ENCODE measurements around the gene ASPSCR1. TPM values are rescaled to one million over a fixed set of nuclear protein-coding genes. Genes with fewer than 3 reads are reported as not detected.
A peak's percentile ranks its signal among the peaks of the same experiment; 100 is the strongest.
"Not testable (repeated sequence)": the region's sequence is repeated elsewhere in the genome, so short reads cannot be mapped to it uniquely, and the experiment has no call there.

The ASPSCR1 gene
- total RNA-seq, 2 donors from 2014 or later: 38.1 to 40.1 TPM

- no peak for DNase-seq
- no peaks in the 10 kb centered on the region for H3K36me3 Mint-ChIP-seq (ENCODE audit: low read depth)
- no peak overlapping the region for H3K4me3 Mint-ChIP-seq
- ATAC-seq: no peak
- H3K9me3 ChIP-seq (ENCODE audit: control insufficient read depth, low read length, poor library complexity, severe bottlenecking): no peaks in the 10 kb centered on the region
- H3K27ac Mint-ChIP-seq: no peak overlapping the region
- no peaks in the 10 kb centered on the region for H3K4me1 Mint-ChIP-seq
- H3K27me3 Mint-ChIP-seq: no peaks in the 10 kb centered on the region
Measured at GRCh38 chr17:81951785-81952684, 25.4 kb upstream of the ASPSCR1 start.

DNA sequence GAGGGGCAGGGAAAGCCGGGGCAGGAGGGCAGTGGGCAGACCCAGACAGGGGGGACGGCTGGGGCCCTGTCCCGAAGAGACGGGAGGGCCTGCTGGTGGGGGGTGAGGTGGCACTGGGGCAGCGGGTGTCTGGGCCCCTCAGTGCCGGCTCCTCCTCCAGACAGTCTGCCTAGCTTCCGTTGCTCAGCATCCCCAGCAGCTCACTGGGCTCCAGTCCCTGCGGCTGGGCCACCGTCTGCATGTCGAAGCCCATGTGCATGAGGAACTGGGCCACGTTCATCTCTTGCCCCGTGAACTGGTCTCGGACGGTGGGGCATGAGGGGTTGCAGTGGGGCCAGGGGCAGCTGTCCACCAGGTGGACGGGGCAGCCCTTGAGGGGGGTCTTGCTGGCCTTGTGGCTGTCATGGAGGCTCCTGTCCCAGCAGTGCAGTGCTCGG lies 24.6 kb upstream of the ASPSCR1 start:
- Mint-ChIP-seq H3K36me3 (ENCODE audit: low read depth) (no peaks in the 10 kb centered on the region), H3K27me3 (no peaks in the 10 kb centered on the region), H3K4me1 (no peaks in the 10 kb centered on the region), H3K4me3 (no peak overlapping the region), H3K27ac (no peak overlapping the region)
- no peaks in the 10 kb centered on the region for H3K9me3 ChIP-seq (ENCODE audit: control insufficient read depth, low read length, poor library complexity, severe bottlenecking)
- no peak for ATAC-seq
- DNase-seq: no peak

DNA sequence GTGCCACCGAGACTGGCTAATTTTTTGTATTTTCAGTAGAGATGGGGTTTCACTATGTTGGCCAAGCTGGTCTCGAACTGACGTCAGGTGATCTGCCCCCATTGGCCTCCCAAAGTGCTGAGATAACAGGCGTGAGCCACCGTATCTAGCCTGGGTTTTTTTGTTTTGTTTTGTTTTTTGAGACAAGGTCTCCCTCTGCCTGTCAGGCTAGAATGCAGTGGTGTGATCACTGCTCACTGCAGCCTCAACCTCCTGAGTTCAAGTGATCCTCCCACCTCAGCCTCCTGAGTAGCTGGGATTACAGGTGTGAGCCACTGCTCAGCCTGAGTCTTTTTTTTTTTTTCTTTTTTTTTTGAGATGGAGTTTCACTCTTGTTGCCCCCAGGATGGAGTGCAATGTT lies 24.0 kb upstream of the ASPSCR1 start:
- not testable (repeated sequence) for ATAC-seq; H3K4me3 Mint-ChIP-seq; H3K36me3 Mint-ChIP-seq (ENCODE audit: low read depth); H3K27ac Mint-ChIP-seq; H3K9me3 ChIP-seq (ENCODE audit: control insufficient read depth, low read length, poor library complexity, severe bottlenecking); H3K27me3 Mint-ChIP-seq; H3K4me1 Mint-ChIP-seq; DNase-seq

DNA sequence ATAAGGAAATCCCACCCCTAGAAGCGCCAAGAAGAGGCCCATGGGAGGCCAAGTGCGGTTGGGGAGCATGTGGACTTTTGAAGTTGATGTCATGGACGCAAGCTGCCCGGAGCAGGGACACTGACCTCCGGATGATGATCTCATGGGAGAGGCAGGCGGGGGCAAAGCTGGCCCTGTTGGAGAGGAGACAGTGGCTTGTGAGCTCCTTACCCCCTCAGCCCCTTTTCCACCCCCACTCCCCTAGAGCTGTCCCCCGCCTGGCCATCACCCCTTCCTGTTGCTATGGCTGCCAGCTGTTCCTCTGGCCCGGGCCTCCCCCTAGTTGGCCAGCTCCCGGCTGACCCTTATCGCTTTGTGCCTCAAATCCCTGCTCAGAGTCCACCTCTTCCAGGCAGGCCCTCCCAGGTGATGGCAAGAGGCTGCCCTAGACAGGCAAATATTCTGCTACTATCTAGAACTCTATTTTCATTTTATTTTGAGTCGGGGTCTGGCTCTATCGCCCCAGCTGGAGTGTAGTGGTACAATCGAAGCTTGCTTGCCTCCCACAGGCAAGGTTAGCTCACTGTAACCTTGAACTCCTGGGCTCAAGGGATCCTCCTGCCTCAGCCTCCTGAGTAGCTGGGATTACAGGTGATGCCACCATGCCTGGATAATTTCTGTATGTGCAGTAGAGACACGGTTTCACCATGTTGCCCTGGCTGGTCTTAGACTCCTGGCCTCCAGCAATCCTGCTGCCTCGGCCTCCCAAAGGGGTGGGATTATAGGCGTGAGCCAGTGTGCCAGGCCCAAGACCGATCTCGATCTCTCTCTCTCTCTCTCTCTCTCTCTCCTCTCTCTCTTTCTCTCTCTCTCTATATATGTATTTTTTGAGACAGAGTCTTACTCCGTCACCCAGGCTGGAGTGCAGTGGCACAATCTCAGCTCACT lies 23.0 kb upstream of the ASPSCR1 start:
- Mint-ChIP-seq H3K4me1 (no peaks in the 10 kb centered on the region), H3K27me3 (peaks cover 11% of the 10 kb centered on the region), H3K36me3 (ENCODE audit: low read depth) (no peaks in the 10 kb centered on the region), H3K27ac (peak overlapping the region; percentile 75), H3K4me3 (no peak overlapping the region)
- no peaks in the 10 kb centered on the region for H3K9me3 ChIP-seq (ENCODE audit: control insufficient read depth, low read length, poor library complexity, severe bottlenecking)
- DNase-seq (no peak), ATAC-seq (no peak)

- no peak for ATAC-seq
- no peaks in the 10 kb centered on the region for H3K36me3 Mint-ChIP-seq (ENCODE audit: low read depth)
- no peak for DNase-seq
- no peaks in the 10 kb centered on the region for H3K4me1 Mint-ChIP-seq
- H3K9me3 ChIP-seq (ENCODE audit: control insufficient read depth, low read length, poor library complexity, severe bottlenecking): no peaks in the 10 kb centered on the region
- peak overlapping the region; percentile 75 for H3K27ac Mint-ChIP-seq
- peaks cover 11% of the 10 kb centered on the region for H3K27me3 Mint-ChIP-seq
- no peak overlapping the region for H3K4me3 Mint-ChIP-seq
Measured at GRCh38 chr17:81955058-81955681, 22.3 kb upstream of the ASPSCR1 start.

DNA sequence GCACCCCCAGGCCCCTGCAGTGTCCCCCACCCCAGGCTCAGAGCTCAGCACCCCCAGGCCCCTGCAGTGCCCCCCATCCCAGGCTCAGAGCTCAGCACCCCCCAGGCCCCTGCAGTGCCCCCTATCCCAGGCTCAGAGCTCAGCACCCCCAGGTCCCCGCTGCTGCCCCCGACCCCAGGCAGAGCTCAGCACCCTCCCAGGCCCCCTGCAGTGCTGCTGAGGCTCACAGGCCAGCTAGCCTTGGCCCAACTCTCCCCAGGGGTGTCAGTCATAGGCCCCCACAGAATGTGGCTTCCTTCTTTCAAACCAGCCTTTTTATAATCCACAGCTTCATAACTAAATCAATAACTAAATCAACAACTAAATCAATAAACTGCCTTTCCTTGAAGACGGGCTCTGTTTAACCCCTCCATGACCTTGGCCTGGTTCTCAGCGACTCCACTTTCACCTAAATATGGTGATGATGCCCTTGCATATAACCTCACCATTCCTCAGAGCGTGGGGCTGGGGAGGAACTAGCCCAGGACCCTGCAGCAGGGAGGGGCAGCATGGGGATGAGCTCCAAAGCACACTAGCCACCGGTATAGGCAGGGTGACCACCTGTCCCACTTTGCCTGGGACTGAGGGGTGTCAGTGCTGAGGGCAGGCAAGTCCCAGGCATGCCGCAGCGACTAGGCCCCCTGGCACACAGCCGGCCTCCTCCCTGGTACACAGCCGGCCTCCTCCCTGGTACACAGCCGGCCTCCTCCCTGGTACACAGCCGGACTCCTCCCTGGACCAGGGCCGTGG lies 21.5 kb upstream of the ASPSCR1 start:
- H3K27ac Mint-ChIP-seq: no peak overlapping the region
- peaks cover 11% of the 10 kb centered on the region for H3K27me3 Mint-ChIP-seq
- no peak for DNase-seq
- no peak for ATAC-seq
- no peaks in the 10 kb centered on the region for H3K4me1 Mint-ChIP-seq
- no peak overlapping the region for H3K4me3 Mint-ChIP-seq
- no peaks in the 10 kb centered on the region for H3K9me3 ChIP-seq (ENCODE audit: control insufficient read depth, low read length, poor library complexity, severe bottlenecking)
- H3K36me3 Mint-ChIP-seq (ENCODE audit: low read depth): no peaks in the 10 kb centered on the region

DNA sequence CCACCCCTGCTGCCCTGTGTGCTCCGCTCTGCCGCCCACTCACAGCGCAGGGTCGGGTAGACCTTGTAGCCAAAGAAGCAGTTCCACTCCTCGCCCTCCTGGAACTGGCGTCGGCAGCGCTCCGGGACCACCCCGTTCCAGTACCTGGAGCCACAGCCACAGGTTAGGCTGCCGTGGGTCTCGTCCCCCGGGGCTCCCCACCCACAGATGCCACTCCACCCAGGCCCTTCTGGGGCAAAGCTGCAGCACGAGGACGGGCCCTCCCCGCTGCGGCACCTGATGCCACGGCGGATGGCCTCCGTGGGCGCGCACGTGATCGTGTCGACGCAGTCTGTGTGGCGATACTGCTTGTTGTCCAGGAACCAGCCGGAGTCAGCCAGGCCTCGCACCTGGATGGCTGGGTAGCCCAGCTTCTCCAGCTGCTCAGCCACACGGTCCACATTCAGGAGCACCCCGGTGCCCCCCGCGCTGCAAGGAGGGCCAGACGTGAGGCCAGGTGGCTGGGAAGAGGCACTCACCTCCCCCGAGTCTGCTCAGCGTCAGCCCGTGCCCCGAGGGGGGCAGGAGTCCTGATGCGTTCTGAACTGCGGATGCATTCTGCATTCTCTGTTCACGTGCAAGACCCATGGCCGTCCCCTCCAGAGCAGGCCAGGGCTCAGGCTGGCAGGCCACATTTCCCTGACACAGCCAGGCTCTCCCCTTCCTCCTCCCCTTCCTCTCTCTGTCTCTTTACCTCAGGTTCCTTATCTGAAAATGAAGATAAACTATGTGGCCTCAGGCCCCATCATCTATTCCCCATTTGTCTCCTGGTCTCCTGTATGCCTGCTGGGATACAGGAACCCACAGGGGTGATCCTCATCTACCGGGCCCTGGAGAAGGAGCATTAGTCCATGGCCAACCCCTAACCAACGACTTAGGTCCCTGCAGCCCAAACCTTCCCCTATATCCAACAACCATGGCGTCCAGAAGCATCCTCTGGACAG lies 20.5 kb upstream of the ASPSCR1 start:
- Mint-ChIP-seq H3K36me3 (ENCODE audit: low read depth) (no peaks in the 10 kb centered on the region), H3K4me3 (no peak overlapping the region), H3K27me3 (peaks cover 11% of the 10 kb centered on the region), H3K4me1 (no peaks in the 10 kb centered on the region), H3K27ac (no peak overlapping the region)
- ATAC-seq (no peak), DNase-seq (no peak)
- no peaks in the 10 kb centered on the region for H3K9me3 ChIP-seq (ENCODE audit: control insufficient read depth, low read length, poor library complexity, severe bottlenecking)

DNA sequence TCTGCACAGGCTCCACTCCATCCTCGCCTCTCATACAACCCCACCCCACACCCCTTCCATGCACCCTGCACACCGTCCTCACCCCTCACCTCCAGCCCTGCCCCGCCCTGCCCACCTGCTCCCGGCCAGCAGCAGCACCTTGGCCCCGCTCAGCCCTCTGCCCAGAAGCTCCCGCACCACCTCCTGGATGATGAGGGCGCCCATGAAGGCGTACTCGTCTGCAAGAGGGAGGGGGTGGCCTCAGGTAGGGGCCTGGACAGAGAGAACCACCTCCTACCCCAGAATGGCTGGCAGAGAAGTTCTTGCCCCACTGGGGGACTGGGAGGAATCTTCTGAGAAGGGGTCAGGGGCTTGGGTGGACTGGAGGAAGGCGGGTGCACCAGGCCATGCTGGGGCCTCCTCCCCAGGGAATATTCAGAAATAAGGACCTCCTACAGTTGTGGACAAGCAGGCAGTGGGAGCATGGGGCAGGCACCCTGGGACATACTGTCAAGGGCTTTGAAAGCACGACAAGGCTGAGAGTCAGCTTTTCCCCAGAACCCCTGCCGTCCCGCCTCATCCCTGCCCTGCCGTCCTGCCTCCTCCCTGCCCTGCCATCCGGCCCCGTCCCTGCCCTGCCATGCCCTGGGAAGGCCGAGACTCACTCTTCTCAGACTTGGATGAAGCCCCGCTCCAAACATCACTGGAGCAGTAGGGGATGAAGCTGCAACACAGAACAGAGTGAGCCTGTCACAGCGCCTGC lies 19.6 kb upstream of the ASPSCR1 start:
- H3K27ac Mint-ChIP-seq: no peak overlapping the region
- no peaks in the 10 kb centered on the region for H3K9me3 ChIP-seq (ENCODE audit: control insufficient read depth, low read length, poor library complexity, severe bottlenecking)
- peak overlapping the region; percentile 75 for H3K4me3 Mint-ChIP-seq
- H3K27me3 Mint-ChIP-seq: peaks cover 11% of the 10 kb centered on the region
- DNase-seq (no peak), ATAC-seq (no peak)
- no peaks in the 10 kb centered on the region for H3K36me3 Mint-ChIP-seq (ENCODE audit: low read depth)
- no peaks in the 10 kb centered on the region for H3K4me1 Mint-ChIP-seq

DNA sequence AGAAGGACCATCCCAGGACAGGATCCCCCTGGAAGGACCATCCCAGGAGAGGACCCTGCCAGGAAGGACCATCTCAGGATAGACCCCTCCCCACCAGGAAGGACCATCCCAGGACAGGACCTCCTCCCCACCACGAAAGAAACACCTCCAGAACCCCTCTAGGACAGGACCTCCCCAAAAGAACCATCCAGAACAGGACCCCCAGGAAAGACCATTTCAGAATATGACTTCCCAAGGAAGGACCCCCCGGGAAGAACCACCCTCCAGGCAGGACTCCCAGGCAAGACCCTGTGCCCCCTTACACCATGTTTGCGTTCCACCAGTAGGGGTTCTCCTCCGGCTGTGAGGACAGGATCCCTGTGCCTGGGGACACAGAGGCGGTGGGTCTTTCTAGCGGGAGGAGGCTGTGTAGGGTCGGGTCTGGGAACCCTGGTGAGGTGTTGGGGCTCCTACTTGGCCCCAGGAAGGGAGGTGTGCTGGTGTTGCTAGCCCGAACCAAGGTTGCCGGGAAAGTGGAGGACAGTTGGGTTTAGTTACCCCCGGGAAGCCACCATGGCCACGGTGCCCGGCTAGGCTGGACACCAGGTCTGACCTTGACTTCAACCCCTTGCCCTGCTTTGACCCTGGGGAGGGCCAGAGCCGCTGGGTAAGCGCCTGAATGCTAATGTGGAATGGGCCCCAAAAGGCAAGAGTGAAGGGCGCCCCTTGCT lies 18.6 kb upstream of the ASPSCR1 start:
- H3K9me3 ChIP-seq (ENCODE audit: control insufficient read depth, low read length, poor library complexity, severe bottlenecking): no peaks in the 10 kb centered on the region
- H3K4me1 Mint-ChIP-seq: no peaks in the 10 kb centered on the region
- peak overlapping the region; percentile 75 for H3K4me3 Mint-ChIP-seq
- ATAC-seq (no peak), DNase-seq (no peak)
- H3K27ac Mint-ChIP-seq: no peak overlapping the region
- H3K27me3 Mint-ChIP-seq: peaks cover 11% of the 10 kb centered on the region
- H3K36me3 Mint-ChIP-seq (ENCODE audit: low read depth): no peaks in the 10 kb centered on the region

DNA sequence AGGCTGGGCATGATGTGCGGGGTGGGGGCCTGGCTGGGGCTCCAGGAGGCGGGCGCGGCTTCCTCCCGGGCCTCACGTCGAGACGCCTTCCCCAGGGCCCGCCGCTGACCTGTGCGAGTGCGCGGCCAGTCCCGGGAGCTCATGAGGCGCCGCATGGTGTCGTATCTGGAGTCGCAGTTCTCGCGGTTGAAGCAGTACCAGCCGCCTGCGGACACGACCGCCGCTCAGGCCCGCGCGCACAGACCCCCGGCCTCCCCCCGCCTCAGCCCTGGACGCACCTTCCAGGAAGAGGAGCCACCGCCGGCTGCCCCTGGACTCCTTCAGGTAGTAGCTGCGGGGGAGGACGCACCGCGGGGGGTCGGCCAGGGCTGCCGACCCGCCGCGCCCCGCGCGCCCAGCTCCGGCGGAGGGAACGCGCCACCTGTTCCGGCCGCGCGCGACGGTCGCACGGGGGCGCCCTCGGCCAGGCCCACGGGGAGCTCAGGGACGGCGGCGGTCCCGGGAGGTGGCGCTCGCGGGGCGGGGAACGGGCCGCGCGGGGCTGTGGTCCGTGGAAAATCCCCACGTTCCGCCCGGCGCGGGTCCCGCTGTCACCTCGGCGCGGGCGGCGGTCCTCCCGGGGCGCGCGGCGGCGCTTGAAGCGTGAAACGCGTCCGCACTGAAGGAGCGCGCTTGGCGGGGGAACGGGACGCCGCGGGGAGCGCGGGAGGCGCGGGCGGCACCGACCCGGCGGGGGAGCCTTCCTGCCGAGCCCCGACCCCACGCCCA lies 17.9 kb upstream of the ASPSCR1 start:
- no peaks in the 10 kb centered on the region for H3K9me3 ChIP-seq (ENCODE audit: control insufficient read depth, low read length, poor library complexity, severe bottlenecking)
- Mint-ChIP-seq H3K4me3 (peak overlapping the region; percentile 75), H3K4me1 (peaks cover 2% of the 10 kb centered on the region), H3K27ac (no peak overlapping the region), H3K36me3 (ENCODE audit: low read depth) (no peaks in the 10 kb centered on the region), H3K27me3 (peaks cover 11% of the 10 kb centered on the region)
- ATAC-seq (peak; percentile 98), DNase-seq (peak; percentile 83 to 91 (median 91))

Data from T-helper 17 cell (primary cell).